ENCODE results near the gene PIK3R6. TPM values are rescaled to one million over a fixed set of nuclear protein-coding genes. Genes with fewer than 3 reads are reported as not detected.

Gene PIK3R6
- total RNA-seq, 1 experiment from 2014 or later: not detected

DNA sequence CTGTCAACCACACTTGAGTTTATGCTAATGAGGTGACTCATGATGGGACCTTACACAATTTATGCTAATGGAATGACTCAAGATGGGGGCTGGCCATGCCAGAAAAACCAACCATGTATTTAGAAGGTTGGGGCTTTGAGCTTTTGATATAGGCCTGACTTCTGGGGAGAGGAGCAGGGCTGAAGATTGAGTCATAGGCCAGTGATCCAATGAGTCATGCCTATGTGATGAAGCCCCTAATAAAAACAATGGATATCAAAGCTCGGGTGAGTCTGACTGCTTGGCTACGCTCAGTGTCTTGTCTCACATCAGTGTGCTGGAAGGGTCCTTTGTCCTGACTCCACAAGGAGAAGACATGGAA is 75.6 kb downstream of the PIK3R6 start:
- no CpG with 5 or more reads among the region's 2 CpGs for WGBS (ENCODE audit: extremely low coverage, insufficient read length, low lambda C conversion rate)
- no peak overlapping the region for H4K5ac ChIP-seq (ENCODE audit: insufficient read length, low read depth, low read length)
- H2BK15ac ChIP-seq (ENCODE audit: low read depth, low read length): no peak overlapping the region
- H2BK20ac ChIP-seq (ENCODE audit: low read depth, low read length, poor library complexity, severe bottlenecking): no peak overlapping the region
- no peak overlapping the region for H4K91ac ChIP-seq (ENCODE audit: insufficient read length, low read depth, low read length)
- Mint-ChIP-seq H3K4me3 (no peak overlapping the region), H3K36me3 (ENCODE audit: insufficient read depth in 1 of 3, low read depth in 3 of 3) (peaks cover 2 to 10% (median 6%) of the 10 kb centered on the region in 3 experiments; a peak in 6 of 7 replicates), H3K27ac (no peak overlapping the region), H3K9me3 (peaks cover 9 to 16% of the 10 kb centered on the region in 2 experiments), H3K27me3 (ENCODE audit: low read depth) (no peaks in the 10 kb centered on the region; the same call in 1 of the 2 replicates), H3K4me1 (peaks cover 16 to 24% of the 10 kb centered on the region in 2 experiments)
- H3K23me2 ChIP-seq (ENCODE audit: insufficient read length, low read depth, low read length, poor library complexity, severe bottlenecking): no peaks in the 10 kb centered on the region
- H3K27me3 ChIP-seq (ENCODE audit: insufficient read depth, low read length): no peaks in the 10 kb centered on the region
- H3K18ac ChIP-seq (ENCODE audit: insufficient read length, low read depth, low read length): no peak overlapping the region
- no peaks in the 10 kb centered on the region for H3K79me1 ChIP-seq (ENCODE audit: insufficient read depth, low read depth, low read length, poor library complexity, severe bottlenecking)
- H3K27ac ChIP-seq (ENCODE audit: insufficient read length, low read depth, low read length): no peak overlapping the region
- H2BK5ac ChIP-seq (ENCODE audit: insufficient read length, low read length): no peak overlapping the region
- H3K9me3 ChIP-seq (ENCODE audit: control insufficient read depth, low read depth, low read length): peaks cover 5% of the 10 kb centered on the region
- H2AK5ac ChIP-seq (ENCODE audit: insufficient read length, low read length): no peak overlapping the region
- DNase-seq: peak; percentile 20
- no peaks in the 10 kb centered on the region for H3K79me2 ChIP-seq (ENCODE audit: insufficient read depth, low read length)
- no peaks in the 10 kb centered on the region for H3K4me1 ChIP-seq (ENCODE audit: insufficient read depth, low read length)
- H3K23ac ChIP-seq (ENCODE audit: insufficient read length, low read depth, low read length): no peak overlapping the region
- H3K14ac ChIP-seq (ENCODE audit: insufficient read depth, low read length): no peak overlapping the region
- no peak overlapping the region for H2BK12ac ChIP-seq (ENCODE audit: insufficient read length, low read depth, low read length)
- no peak overlapping the region for H2BK120ac ChIP-seq (ENCODE audit: low read depth, low read length, poor library complexity, severe bottlenecking)
- H3K9ac ChIP-seq (ENCODE audit: extremely low read depth, insufficient read length, low read length): no peak overlapping the region
- no peak overlapping the region for H3T11ph ChIP-seq (ENCODE audit: low read length)
- H3K4me2 ChIP-seq (ENCODE audit: insufficient read depth, insufficient read length, low read length): no peak overlapping the region
- H3K56ac ChIP-seq (ENCODE audit: insufficient read length, low read depth, low read length): no peak overlapping the region
- no peak overlapping the region for H3K4ac ChIP-seq (ENCODE audit: low read depth, low read length)
- H4K8ac ChIP-seq (replicated peaks; ENCODE audit: insufficient read length, low read depth, low read length): no peak overlapping the region
- no peak overlapping the region for H2AFZ ChIP-seq (ENCODE audit: low read length)
- no peak for TF ChIP-seq CTCF (conservative IDR thresholded peaks at IDR 0.05)
- H4K20me1 ChIP-seq (ENCODE audit: control insufficient read depth, insufficient read depth, insufficient read length): no peaks in the 10 kb centered on the region
